DMS53 (cell line): Measurements from ENCODE around the gene FAM131B.

ENCODE experiments used
- DNase-seq: peaks from one replicate; lab custom pipeline; 2025; lab: John Stamatoyannopoulos, UW

The FAM131B gene

DNA sequence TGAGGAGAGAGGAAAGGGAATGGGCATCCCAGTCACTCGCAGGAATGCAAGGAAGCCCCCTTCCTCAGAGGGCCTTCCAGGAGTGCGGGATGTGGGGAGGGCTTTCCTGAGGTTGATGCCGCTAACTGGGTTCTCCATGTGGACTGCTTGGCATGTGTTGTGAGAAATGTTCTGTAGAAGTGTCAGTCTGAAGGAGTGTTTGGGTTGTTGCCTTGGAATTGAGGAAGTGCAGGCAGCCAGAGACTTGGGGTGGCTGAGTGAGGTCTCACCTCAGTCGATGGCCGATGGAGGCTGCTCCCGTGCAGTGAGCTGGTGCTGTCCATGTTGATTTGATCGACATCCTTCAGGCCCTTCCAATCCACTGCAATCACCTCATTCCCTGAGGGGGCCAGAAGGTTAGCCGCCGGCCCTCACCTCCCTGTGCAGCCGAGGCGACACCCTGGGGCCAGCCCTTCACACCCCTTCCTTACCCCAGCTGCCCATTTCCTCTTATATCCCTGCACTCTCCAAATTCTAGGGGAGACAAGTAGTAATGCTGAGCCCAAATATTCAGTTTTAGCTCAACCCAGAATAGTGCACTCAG is 2.7 kb downstream of the FAM131B start:
- no peak for DNase-seq

DNA sequence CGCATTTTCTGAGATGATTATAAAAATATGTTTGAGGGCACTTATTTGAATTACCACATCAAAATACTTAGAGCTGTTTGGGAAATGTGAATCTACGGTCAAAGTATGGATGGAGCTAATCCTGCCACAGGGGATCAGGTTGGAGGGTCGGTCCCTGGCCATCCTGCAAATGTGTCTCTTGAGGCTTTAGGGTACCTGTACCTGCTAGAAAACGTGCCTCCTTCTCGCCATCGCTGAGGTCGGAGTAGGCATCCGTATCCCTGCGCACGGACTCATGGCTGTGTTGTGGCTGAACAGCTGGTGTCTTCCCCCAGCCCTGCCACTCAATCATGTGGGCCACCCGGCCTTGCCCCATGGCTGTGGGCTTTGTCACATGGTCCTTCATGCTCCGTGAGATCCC is 3.9 kb downstream of the FAM131B start:
- DNase-seq, result no peak

DNA sequence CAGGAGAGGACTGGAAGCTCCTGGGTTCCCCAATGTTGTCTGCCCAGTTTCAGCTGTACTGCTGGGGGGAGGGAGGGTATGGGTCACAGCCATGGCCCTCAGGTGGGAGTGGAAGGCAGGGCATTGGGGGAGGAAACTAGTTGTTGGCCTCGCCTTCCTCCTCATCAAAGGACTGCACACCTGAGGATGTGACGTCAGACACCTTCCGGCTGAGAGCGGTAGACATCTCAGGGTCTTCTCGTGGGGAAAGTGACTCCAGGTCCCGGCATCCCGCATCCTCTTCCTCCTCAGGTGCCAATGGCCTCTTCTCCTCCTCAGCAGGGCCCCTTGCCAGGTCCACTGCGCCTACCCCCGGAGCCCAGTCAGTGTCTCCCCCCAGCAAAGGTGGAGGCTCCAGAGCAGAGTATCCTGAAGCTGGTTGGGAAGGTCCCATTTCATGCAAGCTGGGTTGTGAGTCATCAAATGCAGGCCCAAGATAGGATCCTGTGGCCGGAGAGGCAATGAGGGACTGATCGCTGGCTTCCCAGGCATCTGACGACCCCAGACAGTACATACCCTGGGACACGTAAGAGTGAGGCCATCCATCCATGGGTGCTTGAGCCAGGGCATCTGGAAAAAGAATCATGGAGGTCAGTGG is 6.0 kb downstream of the FAM131B start:
- DNase-seq, result no peak

DNA sequence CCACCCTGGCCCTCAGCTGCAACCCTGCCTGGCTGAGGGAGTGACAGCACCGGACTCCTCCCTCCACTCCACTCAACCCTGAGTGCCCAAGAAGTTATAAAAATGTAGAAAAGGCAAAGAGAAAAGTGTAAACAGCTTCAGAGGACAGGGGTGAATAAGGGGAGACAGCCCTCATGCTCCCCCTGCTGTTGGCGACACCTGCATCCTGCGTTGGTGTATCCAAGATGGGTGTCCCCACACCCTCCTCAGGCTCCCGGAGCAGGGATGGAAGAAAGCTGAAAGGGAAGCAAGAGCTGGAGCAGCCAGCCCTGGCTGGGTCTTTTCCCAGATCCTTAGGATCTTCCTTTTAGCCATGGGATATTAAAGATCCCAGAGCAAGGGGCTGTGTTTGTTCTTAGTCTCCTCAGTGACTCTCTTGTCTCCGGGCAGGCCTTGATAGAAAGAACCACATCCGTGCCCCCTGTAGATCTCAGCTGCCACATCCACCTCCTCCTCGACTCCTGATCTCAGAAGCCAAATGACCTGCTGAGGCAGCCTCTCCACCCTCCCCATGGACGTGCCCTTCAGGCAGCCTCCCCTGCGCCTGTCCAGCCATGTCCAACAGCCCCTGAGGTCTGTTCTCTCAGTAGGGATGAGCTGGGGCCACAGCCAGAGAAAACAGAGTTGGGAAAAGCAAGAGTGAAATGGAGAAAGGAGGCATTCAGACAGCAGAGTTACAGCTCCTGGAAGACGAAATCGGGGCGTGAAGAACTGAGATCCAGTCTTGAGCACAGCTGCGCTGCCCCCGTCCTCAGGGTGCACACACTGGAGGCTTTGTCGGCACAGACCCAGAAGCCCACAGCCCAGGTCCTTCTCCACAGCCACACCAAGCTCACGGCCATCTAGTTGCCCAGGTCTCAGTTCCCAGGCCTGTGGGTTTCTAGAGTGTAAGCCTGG is 6.8 kb downstream of the FAM131B start:
- DNase-seq, result no peak

DNA sequence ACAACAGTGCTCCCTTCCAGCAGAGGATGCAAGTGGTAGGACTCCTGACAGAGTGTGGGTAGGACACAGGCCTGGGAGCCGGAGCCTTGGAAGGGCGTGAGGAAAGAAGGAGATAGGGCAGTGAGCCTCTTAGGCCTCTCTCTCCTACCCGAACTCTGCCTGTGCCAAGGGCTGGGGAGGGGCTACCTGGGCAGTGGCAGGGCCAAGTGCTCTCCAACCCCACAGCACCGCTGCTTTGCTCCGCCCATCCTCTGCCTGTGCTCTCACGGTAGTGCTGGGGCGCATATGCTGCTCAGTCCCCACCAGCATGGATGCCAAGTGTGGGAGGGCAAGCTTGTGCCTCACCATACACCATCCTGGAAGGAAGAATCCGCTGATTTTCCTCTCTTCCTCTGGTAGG is 7.5 kb downstream of the FAM131B start:
- no peak for DNase-seq

DNA sequence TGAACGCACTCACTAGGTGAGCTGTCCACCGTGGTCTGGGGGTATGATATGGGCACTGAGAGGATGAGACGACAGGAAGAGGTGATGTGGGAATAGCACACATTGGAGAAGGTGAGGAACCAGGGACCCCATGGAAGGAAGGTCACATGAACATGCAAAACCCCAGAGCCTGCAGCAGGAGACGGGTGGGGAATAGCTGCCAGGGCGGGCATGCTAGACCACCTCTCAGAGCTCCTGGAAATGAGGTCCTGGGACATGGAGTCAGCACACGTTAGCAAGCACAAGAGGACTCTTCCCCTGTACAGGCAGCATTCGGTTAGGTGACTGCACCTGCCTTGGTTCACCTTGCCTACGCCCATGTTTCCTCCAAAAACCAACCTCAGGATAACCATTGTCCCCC is 8.1 kb downstream of the FAM131B start:
- DNase-seq, result no peak

DNA sequence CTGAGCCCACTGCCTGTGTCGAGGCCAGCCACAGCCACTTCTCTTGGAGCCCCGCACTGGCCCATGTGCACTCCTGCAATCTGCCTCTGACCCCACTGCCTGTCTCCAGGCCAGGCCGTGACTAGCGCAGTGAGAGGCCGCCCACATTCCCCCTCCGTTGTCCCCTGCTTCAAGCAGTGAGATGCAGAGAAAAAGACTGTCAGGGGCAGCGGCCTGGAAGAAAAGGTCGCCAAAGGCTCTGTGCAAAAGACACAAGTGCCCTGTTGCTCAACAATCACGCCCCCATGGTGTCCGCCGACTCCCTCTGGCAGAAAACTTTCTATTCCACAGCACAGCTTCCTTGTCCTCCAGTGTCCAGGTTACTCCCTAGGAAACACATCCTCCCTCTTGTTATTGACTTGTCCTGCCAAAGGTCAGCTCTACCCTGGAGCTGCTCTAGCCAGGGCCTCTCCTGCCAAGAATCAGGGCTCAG is 9.9 kb downstream of the FAM131B start:
- no peak for DNase-seq

DNA sequence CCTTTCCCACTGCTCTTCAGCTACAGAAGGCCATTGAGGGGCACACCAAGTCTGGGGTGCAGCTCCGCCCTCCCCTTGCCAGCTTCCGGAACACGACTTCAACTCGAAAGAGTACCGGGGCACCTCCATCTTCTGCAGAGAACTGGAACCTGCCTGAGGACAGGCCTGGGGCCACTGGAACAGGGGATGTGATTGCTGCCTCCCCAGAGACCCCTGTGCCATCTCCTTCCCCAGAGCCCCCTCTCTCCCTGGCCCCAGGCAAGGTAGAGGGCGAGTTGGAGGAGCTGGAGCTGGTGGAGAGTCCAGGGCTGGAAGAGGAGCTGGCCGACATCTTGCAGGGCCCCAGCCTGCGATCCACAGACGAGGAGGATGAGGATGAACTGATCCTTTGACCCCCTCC is 10.9 kb downstream of the FAM131B start:
- no peak for DNase-seq

DNA sequence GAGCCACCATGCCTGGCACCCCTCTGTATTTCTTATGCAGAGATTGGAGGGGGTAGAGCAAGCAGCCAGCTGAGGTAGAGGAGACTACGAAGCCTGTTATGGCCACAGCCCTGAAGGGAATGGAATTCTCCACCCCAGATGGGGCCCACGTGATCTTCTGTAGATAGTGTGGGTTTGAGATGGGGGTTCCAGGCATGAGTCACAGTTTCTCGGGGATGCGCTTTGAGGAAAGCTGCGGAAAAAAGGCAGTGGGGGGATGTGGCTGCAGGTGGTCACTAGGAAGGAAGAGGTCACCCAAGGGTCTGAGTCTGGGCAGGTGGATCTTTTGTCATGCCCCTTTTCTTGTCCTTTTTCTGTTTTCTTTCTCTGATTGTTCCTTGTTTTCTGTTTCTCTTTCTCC is 11.5 kb downstream of the FAM131B start:
- no peak for DNase-seq

DNA sequence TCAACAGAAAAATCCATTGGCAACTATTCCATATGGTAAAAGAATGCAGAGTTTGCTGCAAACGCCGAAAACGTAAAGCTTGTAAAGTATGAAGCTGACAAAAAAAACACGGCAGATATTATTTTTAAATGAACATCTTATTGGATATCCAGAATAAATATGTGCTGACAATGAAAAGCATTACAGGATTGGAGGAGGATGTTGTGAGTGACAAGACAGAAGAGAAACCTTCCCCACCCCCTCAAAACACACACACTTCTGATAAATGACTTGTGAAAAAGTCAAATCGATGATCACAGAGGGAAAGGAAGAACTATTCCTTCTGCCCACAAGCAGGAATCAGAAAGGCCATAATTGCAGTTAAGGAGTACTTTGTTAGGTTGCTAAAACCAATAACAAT is 14.6 kb downstream of the FAM131B start:
- DNase-seq, result no peak

DNA sequence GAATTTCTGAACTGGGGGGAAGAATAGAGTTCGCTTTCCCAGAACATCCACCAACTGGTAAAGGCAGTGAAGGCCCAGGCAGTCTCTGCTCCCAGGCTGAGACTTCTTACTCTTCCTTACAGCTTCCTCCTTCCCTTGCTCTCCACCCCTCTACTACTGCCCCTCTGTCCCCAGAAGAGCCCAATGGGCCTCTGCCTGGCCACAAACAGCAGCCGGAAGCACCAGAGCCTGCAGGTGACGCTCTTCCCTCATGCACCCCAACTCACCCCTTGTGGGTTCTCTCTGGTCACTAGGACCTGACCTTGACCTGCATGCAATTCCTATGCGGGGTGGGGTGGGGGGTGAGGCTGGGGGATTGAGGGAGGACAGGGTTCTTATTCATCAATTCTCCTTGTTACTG is 16.5 kb downstream of the FAM131B start:
- DNase-seq, result no peak

DNA sequence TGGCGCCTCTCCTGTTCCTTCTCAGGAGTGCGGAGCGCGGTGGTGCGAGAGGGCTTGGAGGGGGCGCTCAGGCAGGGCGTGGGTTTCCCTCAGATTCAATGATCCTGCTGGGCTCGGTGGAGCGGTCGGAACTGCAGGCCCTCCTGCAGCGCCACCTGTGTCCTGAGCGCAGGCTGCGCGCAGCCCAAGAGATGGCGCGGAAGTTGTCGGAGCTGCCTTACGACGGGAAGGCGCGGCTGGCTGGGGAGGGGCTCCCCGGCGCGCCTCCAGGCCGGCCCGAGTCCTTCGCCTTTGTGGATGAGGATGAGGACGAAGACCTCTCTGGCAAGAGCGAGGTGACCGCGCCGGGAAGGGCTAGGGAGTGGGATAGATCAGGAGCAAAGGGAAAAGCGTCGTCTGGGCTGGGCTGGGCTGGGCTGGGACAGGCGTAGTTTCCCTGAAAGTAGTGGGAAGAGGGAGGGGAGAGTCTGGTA is 17.0 kb downstream of the FAM131B start:
- peak; percentile 83 for DNase-seq

DNA sequence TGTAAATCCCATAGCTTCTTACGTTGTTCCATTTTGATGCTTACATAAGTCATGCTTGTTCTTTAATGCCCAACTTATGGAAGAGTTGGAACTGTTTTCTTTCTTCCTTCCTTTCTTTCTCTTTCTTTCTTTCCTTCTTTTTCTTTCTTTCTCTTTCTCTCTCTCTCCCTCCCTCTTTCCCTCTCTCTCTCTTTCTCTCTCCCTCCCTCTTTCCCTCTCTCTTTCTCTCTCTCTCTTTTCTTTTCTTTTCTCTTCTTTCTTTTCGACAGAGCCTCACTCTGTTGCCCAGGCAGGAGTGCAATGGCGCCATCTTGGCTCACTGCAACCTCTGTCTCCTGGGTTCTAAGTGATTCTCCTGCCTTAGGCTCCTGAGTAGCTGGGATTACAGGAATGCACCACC is 18.9 kb downstream of the FAM131B start:
- no peak for DNase-seq

DNA sequence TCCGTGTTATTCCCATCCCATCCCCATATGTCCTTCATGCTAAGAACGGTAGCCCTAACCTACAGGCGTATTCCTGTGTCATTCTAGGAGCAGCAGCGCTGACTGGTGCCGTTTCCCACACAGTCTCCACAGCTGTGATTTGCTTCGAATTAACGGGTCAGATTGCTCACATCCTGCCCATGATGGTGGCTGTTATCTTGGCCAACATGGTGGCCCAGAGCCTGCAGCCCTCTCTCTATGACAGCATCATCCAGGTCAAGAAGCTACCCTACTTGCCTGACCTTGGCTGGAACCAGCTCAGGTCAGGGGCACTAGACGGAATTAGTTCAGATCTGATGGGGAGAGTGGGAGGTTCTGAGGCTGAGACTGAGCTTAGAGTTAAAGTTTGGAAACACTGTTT is 20.7 kb downstream of the FAM131B start:
- DNase-seq, result no peak

DNA sequence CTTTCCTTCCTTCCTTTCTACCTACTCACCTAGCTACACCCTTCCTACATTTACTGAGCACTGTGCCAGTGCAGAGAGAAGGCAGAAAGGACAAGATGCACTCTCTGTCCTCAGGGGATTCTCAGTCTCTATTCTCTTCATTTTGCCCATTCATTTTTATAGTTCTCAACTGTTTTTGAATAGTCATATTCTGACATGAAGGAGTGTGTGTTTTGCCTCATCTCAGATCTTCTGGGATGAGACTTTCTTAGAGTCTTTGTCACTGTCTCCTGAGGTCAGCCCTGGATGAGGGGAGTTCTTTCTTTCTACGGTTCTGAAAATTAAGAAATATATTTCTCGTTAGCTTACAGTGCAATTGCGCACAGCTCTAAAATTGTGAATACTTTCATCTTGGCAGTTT is 25.3 kb downstream of the FAM131B start:
- no peak for DNase-seq

DNA sequence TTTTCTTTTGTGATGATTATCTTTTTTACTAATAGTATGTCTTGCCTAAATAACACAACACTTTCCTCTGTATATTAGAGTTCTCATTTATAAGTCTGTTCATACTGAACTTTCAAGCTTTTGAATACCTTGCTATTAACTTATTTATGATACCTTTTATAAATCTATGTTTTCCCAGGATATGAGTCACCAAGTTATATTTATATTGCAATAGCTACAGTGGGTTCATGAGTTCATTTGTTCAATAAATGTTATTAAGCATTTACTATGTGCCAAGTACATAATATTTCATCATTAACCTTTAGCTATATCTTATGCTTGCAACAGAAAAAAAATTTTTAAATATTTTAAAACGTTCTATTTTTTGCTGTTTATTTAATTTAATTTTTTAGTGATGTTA is 28.3 kb downstream of the FAM131B start:
- DNase-seq, result no peak

DNA sequence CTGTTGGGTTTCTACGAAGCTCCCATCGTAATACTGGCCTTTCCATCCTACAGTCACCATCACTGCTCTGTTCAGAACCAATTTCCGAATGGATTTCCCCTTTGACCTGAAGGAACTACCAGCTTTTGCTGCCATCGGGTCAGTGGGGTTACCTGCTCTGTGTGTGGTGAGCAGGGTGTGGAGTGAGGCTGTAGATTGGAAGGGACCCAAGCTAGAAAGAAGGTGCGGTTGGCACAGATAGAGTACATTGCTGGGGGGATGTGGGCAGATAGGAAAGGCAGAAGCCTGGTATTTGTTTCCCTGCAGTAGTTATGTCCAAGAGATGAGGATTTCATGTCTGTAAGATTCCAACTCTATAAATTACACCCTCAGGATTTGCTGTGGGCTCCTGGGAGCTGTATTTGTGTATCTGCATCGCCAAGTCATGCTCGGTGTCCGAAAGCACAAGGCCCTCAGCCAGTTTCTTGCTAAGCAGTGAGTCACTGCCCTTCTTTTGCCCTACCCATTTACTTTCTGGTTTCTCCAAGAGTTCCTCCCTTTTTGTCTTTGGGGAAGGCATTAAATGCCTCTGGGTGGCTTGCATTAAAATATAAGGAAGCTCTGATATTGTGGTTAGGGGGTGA is 31.2 kb downstream of the FAM131B start:
- DNase-seq, result no peak

DNA sequence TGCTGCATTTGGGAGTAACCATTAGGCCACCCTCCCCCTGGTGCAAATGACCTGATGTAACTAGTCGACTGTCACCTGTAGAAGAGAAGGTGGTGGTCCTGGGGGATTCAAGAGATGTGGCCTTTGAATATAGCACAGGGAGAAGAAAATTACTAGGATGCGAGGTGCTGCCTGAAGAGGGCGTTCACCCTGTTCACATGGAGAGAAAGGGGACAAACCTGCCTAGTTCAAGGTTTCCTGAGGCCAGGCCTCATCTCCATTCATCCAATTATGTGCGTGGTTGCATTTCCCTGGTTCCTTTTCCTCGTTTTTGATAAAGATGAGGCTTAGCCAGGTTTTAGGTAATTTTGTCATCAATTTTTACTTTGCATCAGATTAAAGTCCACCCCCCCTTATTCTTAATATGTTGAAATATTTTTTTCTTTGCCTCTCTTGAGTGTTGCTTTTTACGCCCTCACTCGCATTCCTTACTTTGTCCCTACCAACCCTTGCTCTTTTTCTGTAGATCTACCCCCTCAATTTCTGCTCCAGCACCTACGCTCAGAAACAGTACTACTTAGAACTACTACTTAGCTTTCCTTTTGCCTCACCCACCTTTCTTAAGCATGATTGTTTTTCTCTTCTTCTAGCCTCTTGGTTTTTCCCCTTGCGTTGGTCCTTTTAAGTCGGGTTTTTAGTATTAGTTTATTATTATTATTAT is 32.9 kb downstream of the FAM131B start:
- DNase-seq, result no peak

DNA sequence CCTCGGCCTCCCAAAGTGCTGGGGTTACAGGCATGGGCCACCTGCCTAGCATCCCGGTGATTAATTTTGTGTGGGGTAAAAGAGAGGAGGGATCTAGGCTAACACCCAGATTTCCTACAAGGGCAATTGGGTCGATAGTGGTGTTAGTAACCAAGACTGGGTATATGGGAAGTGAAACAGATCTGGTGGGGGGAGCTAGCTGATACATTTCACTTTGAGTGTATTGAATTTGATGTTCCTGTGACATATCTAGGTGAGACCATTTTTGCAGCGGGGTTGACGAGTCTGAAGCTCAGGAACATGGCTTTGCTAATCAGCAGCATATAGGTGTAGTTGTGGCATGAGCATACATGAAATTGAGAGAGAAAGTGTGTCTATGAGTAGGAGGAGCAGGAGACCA is 34.6 kb downstream of the FAM131B start:
- DNase-seq, result no peak

DNA sequence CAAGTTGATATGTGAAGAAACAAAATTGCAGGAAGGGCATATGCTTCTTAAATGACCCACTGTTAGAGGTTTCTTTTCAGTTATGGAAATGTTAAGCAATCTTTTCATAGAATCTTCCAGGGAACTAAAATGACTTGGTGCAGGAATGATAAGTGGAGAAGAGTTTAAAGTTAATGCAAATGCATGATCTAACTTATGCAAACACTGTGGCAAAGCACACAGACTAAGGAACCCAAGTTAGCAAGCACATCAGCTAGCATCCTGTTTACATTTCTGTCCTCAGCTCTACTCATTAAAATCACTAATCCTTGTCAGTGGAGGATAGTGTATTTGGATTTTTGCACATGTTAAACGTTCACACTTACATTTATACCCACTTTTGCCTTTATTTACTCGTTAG is 37.3 kb downstream of the FAM131B start:
- DNase-seq, result peak; percentile 38

DNA sequence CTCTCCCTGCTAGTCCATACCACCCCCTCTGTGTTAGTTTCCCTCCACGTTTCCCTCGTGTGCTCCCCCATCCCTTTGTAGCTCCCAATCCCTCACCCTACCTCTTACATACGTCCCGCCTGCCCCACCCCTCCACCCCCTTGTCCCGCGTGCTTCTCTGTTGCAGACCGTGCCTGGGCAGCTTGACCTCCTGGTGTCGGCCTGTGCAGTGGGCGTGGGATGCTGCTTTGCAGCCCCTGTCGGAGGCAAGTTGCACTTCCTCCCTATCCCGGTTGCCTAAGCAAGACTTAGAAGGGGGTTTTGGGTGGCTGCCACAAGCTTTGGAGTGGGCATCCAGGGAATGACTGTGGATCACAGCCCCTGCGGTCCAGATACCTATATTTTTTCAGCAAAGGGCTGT is 38.9 kb downstream of the FAM131B start:
- no peak for DNase-seq
